BLaER1 (cell line): Measurements from ENCODE around the gene ABHD14A.
"Not testable (repeated sequence)": the region's sequence is repeated elsewhere in the genome, so short reads cannot be mapped to it uniquely, and the experiment has no call there.

Experiments used
- H3K27ac ChIP-seq: shearing (Covaris generic); formaldehyde crosslinking; 2 replicates; pipeline ENCODE4 v1.8.1; 2022
- H3K27me3 ChIP-seq: shearing (Covaris generic); formaldehyde crosslinking; 2 replicates; pipeline ENCODE4 v1.8.1; 2022
- H3K36me3 ChIP-seq: shearing (Covaris generic); formaldehyde crosslinking; 2 replicates; pipeline ENCODE4 v1.8.1; 2022
- H3K4me1 ChIP-seq: shearing (Covaris generic); formaldehyde crosslinking; 2 replicates; pipeline ENCODE4 v1.8.1; 2022
- H3K4me2 ChIP-seq: shearing (Covaris generic); formaldehyde crosslinking; 2 replicates; pipeline ENCODE4 v1.8.1; 2022
- H3K4me3 ChIP-seq: shearing (Covaris generic); formaldehyde crosslinking; 2 replicates; pipeline ENCODE4 v1.8.1; 2022
- H3K9ac ChIP-seq: shearing (Covaris generic); formaldehyde crosslinking; 2 replicates; pipeline ENCODE4 v1.8.1; 2022
- H3K9me3 ChIP-seq: shearing (Covaris generic); formaldehyde crosslinking; 2 replicates; pipeline ENCODE4 v1.8.1; 2022
- H4K20me1 ChIP-seq: shearing (Covaris generic); formaldehyde crosslinking; 2 replicates; pipeline ENCODE4 v1.8.1; 2022
- Cebpa-rat ChIP-seq: shearing (Covaris generic); IDR thresholded peaks from 2 replicates; pipeline ENCODE4 v1.8.1; 2022

Gene ABHD14A

GRCh38 chr3:51974963-51975851 lies at the start of gene ABHD14A:
TSS of gene ABHD14A (plus strand) at chr3:51975064. CDS start at chr3:51975136, 72 bp downstream.
- Histone ChIP-seq H4K20me1 (peaks cover 12% of the 10 kb centered on the region; the same call in 1 of the 2 replicates), H3K27me3 (no peaks in the 10 kb centered on the region), H3K4me1 (peaks cover 73% of the 10 kb centered on the region), H3K27ac (peak within 1 kb of the TSS; percentile 92), H3K36me3 (peaks cover 5% of the 10 kb centered on the region), H3K4me3 (peak within 1 kb of the TSS; percentile 86), H3K9me3 (no peaks in the 10 kb centered on the region), H3K4me2 (peak within 1 kb of the TSS; percentile 99), H3K9ac (peak within 1 kb of the TSS; percentile 90)
- no peak for TF ChIP-seq Cebpa-rat

DNA sequence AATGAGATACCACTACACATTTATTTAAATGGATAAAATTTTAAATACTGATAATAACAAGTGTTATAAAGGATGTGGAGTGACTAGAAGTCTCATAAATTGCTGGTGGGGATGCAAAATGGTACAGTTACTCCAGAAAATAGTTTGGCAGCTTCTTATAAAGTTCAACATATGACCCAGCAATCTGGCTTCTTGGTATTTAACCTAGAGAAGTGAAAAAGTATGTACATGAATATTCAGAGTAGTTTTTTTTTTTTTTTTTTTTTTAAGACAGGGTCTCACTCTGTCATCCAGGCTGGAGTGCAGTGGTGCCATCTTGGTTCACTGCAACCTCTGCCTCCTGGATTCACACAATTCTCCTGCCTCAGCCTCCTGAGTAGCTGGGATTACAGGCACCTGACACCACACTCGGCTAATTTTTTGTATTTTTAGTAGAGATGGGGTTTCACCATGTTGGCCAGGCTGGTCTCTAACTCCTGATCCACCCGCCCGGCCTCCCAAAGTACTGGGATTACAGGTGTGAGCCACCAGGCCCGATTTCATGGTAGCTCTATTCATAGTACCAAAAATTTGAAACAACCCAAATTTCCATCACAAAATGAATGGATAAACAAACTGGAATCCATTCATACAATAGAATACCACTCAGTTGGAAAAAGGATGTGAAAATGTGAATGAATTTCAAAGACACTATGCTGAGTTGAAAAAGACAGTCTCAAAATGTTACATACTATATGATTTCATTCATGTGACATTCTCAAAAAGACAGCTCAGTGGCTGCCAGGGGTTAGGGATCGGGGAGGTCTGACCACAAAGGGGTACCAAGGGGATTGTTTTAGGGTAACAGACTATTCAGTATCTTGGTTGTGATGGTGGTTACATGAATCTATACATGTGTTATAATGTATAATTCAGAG lies 47.5 kb upstream of the ABHD14A start:
- no peaks in the 10 kb centered on the region for H3K27me3 ChIP-seq
- TF ChIP-seq Cebpa-rat, result no peak
- H3K4me2 ChIP-seq, result no peak overlapping the region

GRCh38 chr3:51928438-51928837 lies 46.4 kb upstream of the ABHD14A start:
- H3K36me3 ChIP-seq, result peaks cover 28% of the 10 kb centered on the region
- no peak overlapping the region for H3K4me3 ChIP-seq
- H3K27ac ChIP-seq, result no peak overlapping the region
- no peaks in the 10 kb centered on the region for H3K9me3 ChIP-seq
- no peaks in the 10 kb centered on the region for H3K27me3 ChIP-seq
- peaks cover 9% of the 10 kb centered on the region for H3K4me1 ChIP-seq
- no peak overlapping the region for H3K9ac ChIP-seq
- peaks cover 30% of the 10 kb centered on the region; the same call in 1 of the 2 replicates for H4K20me1 ChIP-seq
- no peak for TF ChIP-seq Cebpa-rat
- H3K4me2 ChIP-seq, result no peak overlapping the region

More for the DNA sequence above, 47.5 kb upstream of the ABHD14A start:
- H3K4me1 ChIP-seq, result peaks cover 9% of the 10 kb centered on the region
- H3K27ac ChIP-seq, result no peak overlapping the region
- H3K9ac ChIP-seq, result no peak overlapping the region
- H3K36me3 ChIP-seq, result peaks cover 17% of the 10 kb centered on the region
- 0 out of 2 replicates have a peak, but pooled peaks cover 28% of the 10 kb centered on the region for H4K20me1 ChIP-seq
- no peak overlapping the region for H3K4me3 ChIP-seq
- H3K9me3 ChIP-seq, result no peaks in the 10 kb centered on the region

DNA sequence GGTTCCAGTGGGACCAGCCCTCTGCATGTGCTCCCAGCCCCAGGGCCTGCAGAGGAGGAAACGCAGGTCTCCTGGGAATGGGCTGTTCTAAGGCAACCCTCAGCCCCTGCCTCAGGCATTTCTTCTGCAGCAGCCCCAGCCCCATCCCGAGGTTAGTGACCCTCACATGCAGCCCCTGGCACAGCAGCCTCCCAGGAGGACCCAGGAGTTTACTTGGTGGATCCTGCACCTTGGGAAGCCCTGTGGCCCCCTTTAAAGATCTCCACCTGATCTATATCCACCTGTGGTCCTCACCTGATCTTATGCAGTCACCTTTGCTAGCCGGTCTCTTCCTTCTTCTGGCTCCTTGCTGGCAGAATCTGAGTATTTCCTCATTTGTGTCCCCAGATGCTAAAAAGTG lies 45.9 kb upstream of the ABHD14A start:
- Histone ChIP-seq H3K36me3 (peaks cover 33% of the 10 kb centered on the region), H3K4me2 (peak overlapping the region; percentile 40), H4K20me1 (peaks cover 35% of the 10 kb centered on the region; the same call in 1 of the 2 replicates)
- not testable (repeated sequence) for H3K4me1 ChIP-seq, H3K27ac ChIP-seq, H3K9me3 ChIP-seq, H3K27me3 ChIP-seq, H3K4me3 ChIP-seq, H3K9ac ChIP-seq

GRCh38 chr3:51929420-51930003 lies 45.4 kb upstream of the ABHD14A start:
- no peak overlapping the region for H3K9ac ChIP-seq
- peaks cover 9% of the 10 kb centered on the region for H3K4me1 ChIP-seq
- TF ChIP-seq Cebpa-rat, result no peak
- peaks cover 38% of the 10 kb centered on the region for H3K36me3 ChIP-seq
- no peaks in the 10 kb centered on the region for H3K9me3 ChIP-seq
- no peak overlapping the region for H3K27ac ChIP-seq
- H3K4me3 ChIP-seq, result no peak overlapping the region
- no peak overlapping the region for H3K4me2 ChIP-seq
- no peaks in the 10 kb centered on the region for H3K27me3 ChIP-seq
- peaks cover 40% of the 10 kb centered on the region; the same call in 1 of the 2 replicates for H4K20me1 ChIP-seq

DNA sequence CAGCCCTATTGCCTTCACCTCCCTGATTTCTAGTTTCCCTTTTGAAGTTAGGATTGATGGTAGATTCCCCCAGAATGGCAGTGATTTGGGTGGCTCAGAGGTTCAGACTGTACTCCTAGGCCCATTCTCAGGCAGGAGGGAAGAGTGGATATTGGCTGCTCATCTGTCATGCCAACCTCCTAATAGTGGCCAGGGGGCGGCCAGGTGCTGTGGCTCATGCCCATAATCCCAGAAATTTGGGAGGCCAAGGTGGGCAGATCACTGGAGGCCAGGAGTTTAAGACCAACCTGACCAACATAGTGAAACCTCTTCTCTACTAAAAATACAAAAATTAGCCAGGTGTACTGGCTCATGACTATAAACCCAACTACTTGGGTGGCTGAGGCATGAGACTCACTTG lies 44.4 kb upstream of the ABHD14A start:
- no peak overlapping the region for H3K9ac ChIP-seq
- H3K4me3 ChIP-seq, result no peak overlapping the region
- H4K20me1 ChIP-seq, result peaks cover 42% of the 10 kb centered on the region; the same call in 1 of the 2 replicates
- no peak overlapping the region for H3K4me2 ChIP-seq
- no peaks in the 10 kb centered on the region for H3K9me3 ChIP-seq
- H3K36me3 ChIP-seq, result peaks cover 48% of the 10 kb centered on the region
- no peak for TF ChIP-seq Cebpa-rat
- no peaks in the 10 kb centered on the region for H3K27me3 ChIP-seq
- H3K4me1 ChIP-seq, result peaks cover 9% of the 10 kb centered on the region
- no peak overlapping the region for H3K27ac ChIP-seq

- Histone ChIP-seq H3K27ac (no peak overlapping the region), H3K27me3 (no peaks in the 10 kb centered on the region), H3K9ac (no peak overlapping the region), H4K20me1 (peaks cover 52% of the 10 kb centered on the region; the same call in 1 of the 2 replicates), H3K4me2 (no peak overlapping the region), H3K4me1 (peaks cover 9% of the 10 kb centered on the region), H3K9me3 (no peaks in the 10 kb centered on the region), H3K4me3 (no peak overlapping the region), H3K36me3 (peaks cover 61% of the 10 kb centered on the region)
- no peak for TF ChIP-seq Cebpa-rat
Measured at GRCh38 chr3:51931756-51932155, 43.1 kb upstream of the ABHD14A start.

- H3K9me3 ChIP-seq, result no peaks in the 10 kb centered on the region
- no peaks in the 10 kb centered on the region for H3K27me3 ChIP-seq
- no peak overlapping the region for H3K9ac ChIP-seq
- H3K4me2 ChIP-seq, result no peak overlapping the region
- peaks cover 61% of the 10 kb centered on the region for H4K20me1 ChIP-seq
- H3K4me3 ChIP-seq, result no peak overlapping the region
- no peak for TF ChIP-seq Cebpa-rat
- H3K27ac ChIP-seq, result no peak overlapping the region
- peaks cover 9% of the 10 kb centered on the region for H3K4me1 ChIP-seq
- peaks cover 71% of the 10 kb centered on the region for H3K36me3 ChIP-seq
Measured at GRCh38 chr3:51932471-51933370, 42.1 kb upstream of the ABHD14A start.
